ENCODE data around the gene ODF2. TPM values are rescaled to one million over a fixed set of nuclear protein-coding genes. Genes with fewer than 3 reads are reported as not detected.
"Not testable (repeated sequence)": the region's sequence is repeated elsewhere in the genome, so short reads cannot be mapped to it uniquely, and the experiment has no call there.

ODF2 gene
- polyA plus RNA-seq, 3 donors, result 9.9 to 17.2 (median 15.0) TPM

- 88 to 90% (median 89%) methylated on average over 13 of the region's 13 CpGs for WGBS, 3 donors
- H3K27ac ChIP-seq (ENCODE audit: low read depth, low read length), result not testable (repeated sequence)
Measured at GRCh38 chr9:128422022-128422782, 33.6 kb upstream of the ODF2 start.

GRCh38 chr9:128422783-128423150 is 33.0 kb upstream of the ODF2 start:
- H3K27ac ChIP-seq (ENCODE audit: low read depth, low read length), result no peak overlapping the region
- 90 to 97% (median 92%) methylated on average over 5 of the region's 5 CpGs for WGBS, 3 donors

DNA sequence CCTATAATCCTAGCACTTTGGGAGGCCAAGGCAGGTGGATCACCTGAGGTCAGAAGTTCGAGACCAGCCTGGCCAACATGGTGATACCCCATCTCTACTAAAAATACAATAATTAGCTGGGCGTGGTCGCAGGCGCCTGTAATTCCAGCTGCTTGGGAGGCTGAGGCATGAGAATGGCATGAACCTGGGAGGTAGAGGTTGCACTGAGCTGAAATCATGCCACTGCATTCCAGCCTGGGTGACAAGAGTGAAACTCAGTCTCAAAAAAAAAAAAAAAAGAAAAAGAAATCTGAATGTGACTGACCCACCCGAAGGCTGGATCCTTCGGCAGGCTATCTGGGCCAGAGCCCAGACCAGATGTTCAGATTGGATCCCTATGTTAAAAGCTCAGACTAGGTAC is 32.5 kb upstream of the ODF2 start:
- not testable (repeated sequence) for H3K27ac ChIP-seq (ENCODE audit: low read depth, low read length)
- WGBS, 3 donors, result 75 to 87% (median 80%) methylated on average over 6 of the region's 6 CpGs

DNA sequence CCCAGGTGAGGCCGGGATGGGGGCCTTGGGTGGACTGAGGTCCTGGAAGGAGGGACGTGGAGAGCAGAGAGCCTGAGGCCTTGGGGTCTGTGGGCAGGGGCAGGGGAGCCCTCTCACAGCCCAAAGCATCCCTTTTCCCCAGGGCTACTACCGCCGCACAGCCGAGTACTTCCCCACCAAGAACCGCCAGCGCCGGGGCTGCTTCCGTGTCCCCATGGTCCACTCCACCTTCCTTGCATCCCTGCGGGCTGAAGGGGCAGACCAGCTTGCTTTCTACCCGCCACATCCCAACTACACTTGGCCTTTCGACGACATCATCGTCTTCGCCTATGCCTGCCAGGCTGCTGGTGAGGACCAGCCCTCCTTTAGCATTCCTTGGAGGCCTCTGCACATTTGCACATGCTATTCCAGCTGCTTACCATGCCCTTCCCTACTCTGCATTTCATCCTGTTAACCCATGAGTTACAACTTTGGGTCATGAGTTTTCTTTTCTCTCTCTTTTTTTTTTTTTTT is 31.5 kb upstream of the ODF2 start:
- WGBS, 3 donors, result 92 to 97% (median 97%) methylated on average over 14 to 15 of the region's 15 CpGs
- no peak overlapping the region for H3K27ac ChIP-seq (ENCODE audit: low read depth, low read length)

GRCh38 chr9:128428644-128429512 is 26.9 kb upstream of the ODF2 start:
- no peak overlapping the region for H3K27ac ChIP-seq (ENCODE audit: low read depth, low read length)
- 78 to 87% (median 78%) methylated on average over 19 to 22 of the region's 22 CpGs for WGBS, 3 donors

- H3K27ac ChIP-seq (ENCODE audit: low read depth, low read length), result no peak overlapping the region
- 83 to 88% (median 84%) methylated on average over 13 of the region's 13 CpGs for WGBS, 3 donors
Measured at GRCh38 chr9:128429513-128430086, 26.2 kb upstream of the ODF2 start.

GRCh38 chr9:128431207-128431606 is 24.6 kb upstream of the ODF2 start:
- 86 to 95% (median 92%) methylated on average over 8 of the region's 8 CpGs for WGBS, 3 donors

DNA sequence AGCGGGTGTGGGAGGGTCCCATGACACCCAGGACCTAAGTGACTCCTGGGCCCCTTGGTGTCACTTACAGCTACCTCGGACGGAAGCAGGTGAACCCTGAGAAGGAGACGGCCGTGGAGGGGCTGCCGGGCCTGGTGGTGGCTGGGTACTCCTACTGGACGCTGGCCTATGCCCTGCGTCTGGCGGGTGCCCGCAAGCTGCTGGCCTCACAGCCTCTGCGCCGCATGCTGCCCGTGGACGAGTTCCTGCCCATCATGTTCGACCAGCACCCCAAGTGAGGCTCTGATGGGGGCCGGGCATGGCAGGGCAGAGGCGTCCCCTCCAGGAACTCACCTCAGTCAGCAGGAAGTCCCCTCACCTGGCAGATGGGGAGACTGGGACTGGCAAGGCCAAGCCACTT is 21.5 kb upstream of the ODF2 start:
- WGBS, 3 donors, result 92 to 96% (median 94%) methylated on average over 17 of the region's 17 CpGs
- H3K27ac ChIP-seq (ENCODE audit: low read depth, low read length), result no peak overlapping the region

More at GRCh38 chr9:128431207-128431606, 24.6 kb upstream of the ODF2 start:
- no peak overlapping the region for H3K27ac ChIP-seq (ENCODE audit: low read depth, low read length)

DNA sequence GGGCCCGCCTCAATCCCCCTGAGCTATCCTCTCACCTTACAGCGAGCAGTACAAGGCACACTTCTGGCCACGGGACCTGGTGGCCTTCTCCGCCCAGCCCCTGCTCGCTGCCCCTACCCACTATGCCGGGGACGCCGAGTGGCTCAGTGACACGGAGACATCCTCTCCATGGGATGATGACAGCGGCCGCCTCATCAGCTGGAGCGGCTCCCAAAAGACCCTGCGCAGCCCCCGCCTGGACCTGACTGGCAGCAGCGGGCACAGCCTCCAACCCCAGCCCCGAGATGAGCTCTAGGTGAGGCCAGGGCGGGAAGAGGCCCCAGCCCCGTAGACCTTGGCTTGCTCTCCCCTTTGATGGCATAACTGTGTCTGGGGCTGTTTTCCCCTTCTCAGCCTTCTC is 20.2 kb upstream of the ODF2 start:
- 91 to 95% (median 95%) methylated on average over 18 of the region's 18 CpGs for WGBS, 3 donors

DNA sequence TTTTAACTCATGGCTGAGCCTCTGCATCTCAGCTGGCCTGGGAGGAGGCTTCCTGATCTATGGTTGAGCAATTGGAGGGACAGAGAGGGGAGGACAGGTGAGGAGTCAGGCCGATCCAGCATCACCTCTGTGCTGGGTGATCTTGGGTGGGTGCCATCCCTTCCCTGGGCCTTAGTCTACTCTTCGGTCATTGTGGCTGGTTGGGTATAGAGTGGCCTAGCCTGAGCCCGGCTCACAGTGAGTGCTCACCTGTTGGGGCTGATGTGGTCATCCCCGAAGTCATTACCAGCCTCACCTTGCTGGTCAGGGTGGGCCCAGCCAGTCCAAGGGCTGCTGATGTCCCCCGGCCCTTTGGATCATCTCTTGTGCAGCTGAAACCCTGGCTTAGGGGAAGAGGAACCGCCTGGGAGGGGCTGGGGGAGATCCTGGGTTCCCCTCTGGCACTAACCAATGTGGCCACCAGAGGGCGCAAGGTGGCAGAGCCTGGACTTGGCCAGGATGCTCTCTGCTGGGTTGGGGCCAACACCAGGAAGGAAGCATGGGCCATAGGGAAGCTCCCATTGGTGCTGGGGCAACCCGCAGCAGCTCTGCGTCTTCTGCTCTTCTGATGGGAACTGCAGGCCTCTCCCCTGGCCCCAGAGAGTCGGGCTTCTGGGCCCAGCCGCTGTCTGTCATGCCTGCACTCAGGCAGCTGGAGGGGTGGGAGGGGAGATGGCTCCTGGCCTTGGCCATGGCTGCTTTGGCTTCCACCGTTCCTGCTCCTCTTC is 17.3 kb upstream of the ODF2 start:
- WGBS, 3 donors, result 30 to 34% (median 32%) methylated on average over 12 of the region's 12 CpGs
- no peak overlapping the region for H3K27ac ChIP-seq (ENCODE audit: low read depth, low read length)

More for the DNA sequence above, 20.2 kb upstream of the ODF2 start:
- H3K27ac ChIP-seq (ENCODE audit: low read depth, low read length), result no peak overlapping the region

- whole genome bisulfite sequencing, 3 donors, result 65 to 86% (median 81%) methylated on average over 7 of the region's 7 CpGs
- H3K27ac ChIP-seq (ENCODE audit: low read depth, low read length), result no peak overlapping the region
Measured at GRCh38 chr9:128439273-128439672, 16.5 kb upstream of the ODF2 start.

DNA sequence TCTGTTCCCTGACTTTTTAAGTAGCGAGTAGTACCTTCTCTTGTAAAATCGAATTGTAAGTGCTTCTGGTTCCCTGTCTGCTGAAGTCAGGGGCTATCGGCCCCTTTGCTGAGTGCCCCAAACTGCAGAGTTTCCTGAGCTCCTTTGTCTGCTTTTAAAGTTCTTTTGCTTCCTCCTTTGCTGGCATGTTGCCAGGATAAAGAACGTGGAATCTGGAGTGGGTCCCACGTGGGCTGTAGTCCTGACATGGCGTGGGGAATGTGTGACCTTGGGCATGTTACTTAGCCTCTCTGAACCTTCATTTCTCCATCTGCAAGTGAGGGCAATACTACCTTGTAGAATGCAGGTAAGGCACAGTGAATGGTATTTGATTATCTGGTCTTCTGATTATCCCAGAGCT is 13.7 kb upstream of the ODF2 start:
- 26 to 35% (median 28%) methylated on average over 6 of the region's 6 CpGs for WGBS, 3 donors
- no peak overlapping the region for H3K27ac ChIP-seq (ENCODE audit: low read depth, low read length)

DNA sequence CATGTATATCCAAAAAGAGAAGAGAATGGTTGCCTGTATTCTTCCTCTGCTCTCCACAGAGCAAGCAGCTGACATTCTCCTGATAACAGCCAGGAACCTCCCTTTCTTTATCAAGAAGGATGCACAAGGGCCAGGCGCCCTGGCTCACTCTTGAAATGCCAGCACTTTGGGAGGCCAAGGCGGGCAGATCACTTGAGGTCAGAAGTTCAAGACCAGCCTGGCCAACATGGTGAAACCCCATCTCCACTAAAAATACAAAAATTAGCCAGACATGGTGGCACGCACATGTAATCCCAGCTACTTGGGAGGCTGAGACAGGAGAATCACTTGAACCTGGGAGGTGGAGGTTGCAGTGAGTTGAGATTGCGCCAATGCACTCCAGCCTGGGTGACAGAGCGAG is 9.3 kb upstream of the ODF2 start:
- 87 to 96% (median 95%) methylated on average over 5 of the region's 5 CpGs for WGBS, 3 donors
- not testable (repeated sequence) for H3K27ac ChIP-seq (ENCODE audit: low read depth, low read length)

- no peak overlapping the region for H3K27ac ChIP-seq (ENCODE audit: low read depth, low read length)
- 91 to 100% (median 97%) methylated on average over 2 of the region's 2 CpGs for WGBS, 3 donors
Measured at GRCh38 chr9:128448746-128449145, 7.1 kb upstream of the ODF2 start.

GRCh38 chr9:128454991-128455390 is 815 bp upstream of the ODF2 start:
- H3K27ac ChIP-seq (ENCODE audit: low read depth, low read length), result no peak overlapping the region
- 76 to 88% (median 87%) methylated on average over 14 of the region's 14 CpGs for WGBS, 3 donors

DNA sequence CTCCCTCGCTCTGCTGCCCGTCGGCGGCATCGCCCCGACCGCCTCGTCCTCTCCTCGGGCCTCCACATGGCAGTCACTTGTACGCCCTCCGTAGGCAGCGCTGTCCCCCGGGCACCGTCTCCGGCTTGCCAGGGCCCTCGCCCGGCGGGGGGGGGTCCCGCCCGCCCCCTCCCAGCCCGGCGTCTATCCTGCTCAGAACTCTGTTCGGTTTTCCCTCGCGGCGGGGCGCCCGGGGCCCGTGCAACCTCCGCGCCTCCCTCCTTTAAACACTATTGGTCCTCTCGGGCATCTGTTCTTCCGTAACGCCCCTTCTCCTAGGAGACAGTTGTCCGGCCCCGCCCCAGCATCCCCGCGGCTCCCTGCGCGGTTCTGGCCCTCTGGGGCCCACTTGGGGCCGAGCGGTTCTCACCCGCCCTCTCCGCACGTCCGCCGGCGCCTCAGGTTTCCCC is 831 bp downstream of the ODF2 start:
- H3K27ac ChIP-seq (ENCODE audit: low read depth, low read length), result no peak overlapping the region
- WGBS, 3 donors, result 0 to 1% (median 0%) methylated on average over 31 to 48 of the region's 48 CpGs

DNA sequence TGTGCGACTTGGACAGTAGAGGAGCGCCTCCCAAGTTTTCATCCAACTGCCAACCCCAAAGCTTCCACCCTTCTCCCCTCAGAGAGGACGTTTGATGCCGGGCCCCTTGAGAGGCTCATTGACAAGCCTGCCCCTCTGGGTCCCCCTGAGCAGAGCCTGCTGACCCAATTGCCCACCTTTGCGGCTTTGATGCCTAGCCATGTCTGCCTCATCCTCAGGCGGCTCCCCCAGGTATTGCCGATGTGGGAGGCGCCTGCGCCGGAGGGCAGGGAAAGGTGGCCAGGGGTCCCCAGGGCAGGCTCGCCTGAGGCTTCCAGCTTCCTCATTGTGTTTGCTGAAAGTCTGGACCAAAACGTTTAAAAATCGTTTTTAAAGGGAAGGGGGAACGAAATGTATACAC is 1.4 kb downstream of the ODF2 start:
- no peak overlapping the region for H3K27ac ChIP-seq (ENCODE audit: low read depth, low read length)
- 40 to 43% (median 41%) methylated on average over 14 of the region's 14 CpGs for WGBS, 3 donors

DNA sequence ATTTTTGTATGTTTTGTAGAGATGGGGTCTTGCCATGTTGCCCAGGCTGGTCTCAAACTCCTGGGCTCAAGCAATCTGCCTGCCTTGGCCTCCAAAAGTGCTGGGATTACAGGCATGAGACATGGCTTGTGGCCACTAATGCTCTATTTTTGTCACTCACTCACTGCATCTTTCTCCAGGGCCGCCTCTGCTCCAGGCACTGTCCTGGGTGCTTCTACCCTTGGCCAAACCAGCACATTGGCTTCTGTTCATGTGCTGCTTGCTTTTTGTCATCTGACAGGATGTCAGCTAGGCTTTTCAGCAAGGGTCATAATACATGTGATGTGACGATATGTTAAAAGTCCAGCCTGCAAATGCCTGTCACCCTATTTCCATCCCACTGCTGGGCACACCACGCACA is 3.2 kb downstream of the ODF2 start:
- WGBS, 3 donors, result 91 to 96% (median 95%) methylated on average over 3 of the region's 3 CpGs
- no peak overlapping the region for H3K27ac ChIP-seq (ENCODE audit: low read depth, low read length)

Data from adipose tissue (tissue), 3 donors.